ENCODE measurements around the gene MMP28.

DNA sequence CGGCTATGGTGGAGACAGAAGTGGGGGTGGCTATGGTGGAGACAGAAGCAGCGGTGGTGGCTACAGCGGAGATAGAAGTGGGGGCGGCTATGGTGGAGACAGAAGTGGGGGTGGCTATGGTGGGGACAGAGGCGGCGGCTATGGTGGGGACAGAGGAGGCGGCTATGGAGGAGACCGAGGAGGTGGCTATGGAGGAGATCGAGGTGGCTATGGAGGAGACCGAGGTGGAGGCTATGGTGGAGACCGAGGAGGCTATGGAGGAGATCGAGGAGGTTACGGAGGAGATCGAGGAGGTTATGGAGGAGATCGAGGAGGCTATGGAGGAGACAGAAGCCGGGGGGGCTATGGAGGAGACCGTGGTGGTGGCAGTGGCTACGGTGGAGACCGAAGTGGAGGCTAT, 49.1 kb upstream of the MMP28 start:
- TF ChIP-seq YY1 (IDR thresholded peaks at IDR 0.05; ENCODE audit: insufficient read depth, insufficient read length): no peak
- no peak for TF ChIP-seq ZNF274 (IDR thresholded peaks at IDR 0.05; ENCODE audit: low read depth, low read length)
- TF ChIP-seq SUZ12 (IDR thresholded peaks at IDR 0.05; ENCODE audit: extremely low read depth, insufficient read depth, insufficient read length): no peak

Measured in NT2/D1 (cell line).